H1 (cell line): ENCODE measurements around the gene VPS37D. TPM values are rescaled to one million over a fixed set of nuclear protein-coding genes. Genes with fewer than 3 reads are reported as not detected.

Experiments used
- CTCF ChIA-PET: fragments of 300-600 bp; sonication (Branson Sonifier 250); formaldehyde crosslinking; loops from one replicate; lab custom pipeline; 2021; ENCODE audit not compliant: partially characterized antibody; lab: Charles Lee
- POLR2A ChIA-PET: fragments of 300-600 bp; sonication (Branson Sonifier 250); formaldehyde crosslinking; loops from one replicate; lab custom pipeline; 2021; ENCODE audit warnings: inconsistent platforms; ENCODE audit not compliant: partially characterized antibody; lab: Charles Lee
- DNase-seq, 2 experiments: peaks; one replicate each; pipeline versions ENCODE4 v3.0.0 to v3.0.0-alpha.2; 2010 to 2022; ENCODE audit warnings: low spot score in 2 of 2, low read depth in 1 of 2, mixed read lengths in 1 of 2
- FAIRE-seq: peaks from 2 replicates; lab custom pipeline; 2011; peaks lifted over from hg19 to GRCh38; lab: Jason Lieb, UNC
- H2AFZ ChIP-seq: 2 replicates; pipeline ENCODE4 v1.8.1; 2012; ENCODE audit warnings: low read length, inconsistent platforms
- H2AK5ac ChIP-seq: 2 replicates; pipeline ENCODE4 v1.6.1; 2013; ENCODE audit warnings: low read depth, low read length
- H2BK120ac ChIP-seq: replicated peaks from 2 replicates; pipeline ENCODE3; 2013; ENCODE audit warnings: low read depth, low read length, inconsistent platforms
- H2BK12ac ChIP-seq: 2 replicates; pipeline ENCODE4 v1.6.1; 2013; ENCODE audit warnings: low read depth, low read length
- H2BK15ac ChIP-seq: 2 replicates; pipeline ENCODE4 v1.6.1; 2013; ENCODE audit warnings: low read length
- H2BK20ac ChIP-seq: 2 replicates; pipeline ENCODE4 v1.6.1; 2013; ENCODE audit warnings: low read length
- H2BK5ac ChIP-seq: 2 replicates; pipeline ENCODE4 v1.6.1; 2013; ENCODE audit warnings: low read depth, low read length
- H3K14ac ChIP-seq: 2 replicates; pipeline ENCODE4 v1.6.1; 2013; ENCODE audit warnings: inconsistent platforms; ENCODE audit not compliant: insufficient read length
- H3K18ac ChIP-seq: 2 replicates; pipeline ENCODE4 v1.6.1; 2013; ENCODE audit warnings: low read length; ENCODE audit errors: extremely low read depth
- H3K23ac ChIP-seq: 2 replicates; pipeline ENCODE4 v1.6.1; 2013; ENCODE audit warnings: inconsistent platforms; ENCODE audit not compliant: insufficient read length
- H3K23me2 ChIP-seq: 2 replicates; pipeline ENCODE4 v1.6.1; 2013; ENCODE audit warnings: low read depth, low read length
- H3K27ac ChIP-seq: 2 replicates; pipeline ENCODE4 v1.6.1; 2011; ENCODE audit warnings: low read depth, low read length, inconsistent platforms
- H3K27me3 ChIP-seq, 4 experiments: replicated peaks in 1 of 4; 1 replicate in 1 of 4; 2 replicates in 3 of 4; pipeline versions ENCODE4 v1.6.1 to v1.8.1; 2011 to 2013; ENCODE audit warnings: low read length in 3 of 4, mild to moderate bottlenecking in 3 of 4, inconsistent platforms in 2 of 4, mixed read lengths in 2 of 4, moderate library complexity in 1 of 4; ENCODE audit not compliant: control insufficient read depth in 3 of 4, insufficient read depth in 3 of 4; ENCODE audit errors: extremely low read depth in 1 of 4
- H3K36me3 ChIP-seq, 4 experiments: 2 replicates each; pipeline versions ENCODE4 v1.6.1 to v1.8.1; 2011 to 2013; ENCODE audit warnings: mild to moderate bottlenecking in 4 of 4, low read length in 3 of 4, moderate library complexity in 2 of 4, control low read depth in 1 of 4, inconsistent platforms in 1 of 4; ENCODE audit not compliant: insufficient read depth in 4 of 4, control insufficient read depth in 2 of 4
- H3K4ac ChIP-seq: replicated peaks from 2 replicates; pipeline ENCODE3; 2013; ENCODE audit warnings: low read length, low read depth, mixed read lengths, inconsistent platforms; ENCODE audit not compliant: insufficient read length
- H3K4me1 ChIP-seq, 4 experiments: replicated peaks in 1 of 4; 1 replicate in 1 of 4; 2 replicates in 3 of 4; pipeline versions ENCODE4 v1.6.1 to v1.8.1; 2011 to 2013; ENCODE audit warnings: low read length in 3 of 4, inconsistent platforms in 2 of 4, mixed read lengths in 1 of 4; ENCODE audit not compliant: insufficient read depth in 4 of 4, control insufficient read depth in 3 of 4
- H3K4me2 ChIP-seq, 2 experiments: 2 replicates each; pipeline versions ENCODE4 v1.6.1 to v1.8.1; 2011 to 2013; ENCODE audit warnings: low read depth in 2 of 2, low read length in 2 of 2, control low read depth in 1 of 2, inconsistent platforms in 1 of 2, mild to moderate bottlenecking in 1 of 2; ENCODE audit not compliant: insufficient read depth in 1 of 2
- H3K4me3 ChIP-seq, 4 experiments: fragments of 200-600, 300-600 bp in 1 of 4; sonication (generic), shearing (Covaris generic), sonication (Bioruptor Twin) in 1 of 4; 2 replicates each; pipeline versions ENCODE4 v1.5.1 to v1.8.1; 2011 to 2016; ENCODE audit warnings: low read length in 4 of 4, low read depth in 3 of 4, control low read depth in 2 of 4, inconsistent platforms in 2 of 4, mild to moderate bottlenecking in 2 of 4, mixed read lengths in 1 of 4, moderate library complexity in 1 of 4; ENCODE audit not compliant: insufficient read depth in 2 of 4; ENCODE audit errors: extremely low read depth in 1 of 4
- H3K56ac ChIP-seq: replicated peaks from 2 replicates; pipeline ENCODE3; 2013; ENCODE audit warnings: low read depth, mild to moderate bottlenecking, mixed read lengths, low read length, inconsistent platforms; ENCODE audit not compliant: insufficient read length
- H3K79me1 ChIP-seq: 2 replicates; pipeline ENCODE4 v1.6.1; 2013; ENCODE audit warnings: low read depth, low read length, control low read depth
- H3K79me2 ChIP-seq, 2 experiments: 2 replicates each; pipeline versions ENCODE4 v1.6.1 to v1.8.1; 2012 to 2013; ENCODE audit warnings: low read length in 2 of 2, mild to moderate bottlenecking in 2 of 2, inconsistent platforms in 1 of 2; ENCODE audit not compliant: insufficient read depth in 2 of 2, control insufficient read depth in 1 of 2
- H3K9ac ChIP-seq, 4 experiments: replicated peaks in 1 of 4; 1 replicate in 1 of 4; 2 replicates in 3 of 4; pipeline versions ENCODE4 v1.6.1 to v1.8.1; 2011 to 2013; ENCODE audit warnings: low read depth in 3 of 4, low read length in 3 of 4, control low read depth in 2 of 4, mild to moderate bottlenecking in 2 of 4, moderate library complexity in 2 of 4, inconsistent platforms in 1 of 4; ENCODE audit errors: extremely low read depth in 1 of 4
- H3K9me3 ChIP-seq, 2 experiments: 2 replicates each; pipeline versions ENCODE4 v1.6.1 to v1.8.1; 2012 to 2013; ENCODE audit warnings: mild to moderate bottlenecking in 2 of 2, moderate library complexity in 2 of 2, control low read depth in 1 of 2, inconsistent platforms in 1 of 2, low read depth in 1 of 2, low read length in 1 of 2, mixed read lengths in 1 of 2; ENCODE audit not compliant: insufficient read depth in 2 of 2
- H4K20me1 ChIP-seq, 2 experiments: replicated peaks in 1 of 2; 2 replicates each; pipeline versions ENCODE3 to v1.8.1; 2011 to 2013; ENCODE audit warnings: inconsistent platforms in 2 of 2, low read length in 2 of 2, mild to moderate bottlenecking in 1 of 2; ENCODE audit not compliant: insufficient read depth in 2 of 2, control insufficient read depth in 1 of 2
- H4K5ac ChIP-seq: 2 replicates; pipeline ENCODE4 v1.6.1; 2013; ENCODE audit warnings: low read length, low read depth, mixed read lengths, inconsistent platforms; ENCODE audit not compliant: insufficient read length
- H4K8ac ChIP-seq: 2 replicates; pipeline ENCODE4 v1.8.0; 2013; ENCODE audit warnings: mild to moderate bottlenecking, moderate library complexity, low read length, inconsistent platforms; ENCODE audit not compliant: insufficient read depth; ENCODE audit errors: extremely low read depth
- H4K91ac ChIP-seq: replicated peaks from 2 replicates; pipeline ENCODE3; 2013; ENCODE audit warnings: low read length, mixed read lengths, inconsistent platforms; ENCODE audit not compliant: insufficient read length
- CBX8 ChIP-seq: fragments of 300-800, 300-1000 bp; sonication (generic); IDR thresholded peaks from 2 replicates; pipeline ENCODE4 v1.7.1; 2016; ENCODE audit warnings: low read depth, low read length, borderline replicate concordance
- EGR1 ChIP-seq: IDR thresholded peaks from 2 replicates; pipeline ENCODE4 v1.6.1; 2011; ENCODE audit warnings: low read depth, low read length, borderline replicate concordance
- EZH2 ChIP-seq: fragments of 200-600 bp; sonication (generic); IDR thresholded peaks from 2 replicates; pipeline ENCODE4 v1.7.1; 2012; ENCODE audit warnings: low read depth, mild to moderate bottlenecking, moderate library complexity, low read length, inconsistent platforms; ENCODE audit not compliant: severe bottlenecking
- JUN ChIP-seq: IDR thresholded peaks from 2 replicates; pipeline ENCODE4 v1.6.1; 2011; ENCODE audit warnings: low read depth, mild to moderate bottlenecking, improper control_type of control experiment, low read length
- JUND ChIP-seq: IDR thresholded peaks from 2 replicates; pipeline ENCODE4 v1.6.1; 2011; ENCODE audit warnings: mild to moderate bottlenecking, improper control_type of control experiment, low read length
- NRF1 ChIP-seq: IDR thresholded peaks from 2 replicates; pipeline ENCODE4 v1.6.1; 2011; ENCODE audit warnings: mild to moderate bottlenecking, low read depth, low read length, improper control_type of control experiment
- POU5F1 ChIP-seq: IDR thresholded peaks from 2 replicates; pipeline ENCODE4 v1.6.1; 2011; ENCODE audit warnings: low read depth, mild to moderate bottlenecking, low read length, moderate library complexity
- RAD21 ChIP-seq, 2 experiments: IDR thresholded peaks in 1 of 2; conservative IDR thresholded peaks in 1 of 2; 2 replicates each; pipeline ENCODE4 v1.6.1; 2011; ENCODE audit warnings: low read depth in 2 of 2, low read length in 2 of 2, improper control_type of control experiment in 1 of 2, inconsistent platforms in 1 of 2, mild to moderate bottlenecking in 1 of 2, moderate library complexity in 1 of 2
- SIN3A ChIP-seq, 2 experiments: IDR thresholded peaks in 1 of 2; conservative IDR thresholded peaks in 1 of 2; 2 replicates each; pipeline ENCODE4 v1.6.1; 2011 to 2012; ENCODE audit warnings: low read length in 2 of 2, improper control_type of control experiment in 1 of 2, low read depth in 1 of 2, mild to moderate bottlenecking in 1 of 2
- TBP ChIP-seq: IDR thresholded peaks from 2 replicates; pipeline ENCODE4 v1.6.1; 2011; ENCODE audit warnings: low read depth, low read length, improper control_type of control experiment
- TCF12 ChIP-seq: IDR thresholded peaks from 2 replicates; pipeline ENCODE4 v1.6.1; 2011; ENCODE audit warnings: low read depth, mild to moderate bottlenecking, low read length
- USF2 ChIP-seq: IDR thresholded peaks from 2 replicates; pipeline ENCODE4 v1.6.1; 2011; ENCODE audit warnings: low read length, improper control_type of control experiment
- WGBS, 2 experiments: shearing (Covaris generic) in 1 of 2; methylation state at CpG; one replicate each; pipeline versions ENCODE4 v1.1.6 to v1.1.7; 2013 to 2015; ENCODE audit warnings: low lambda C conversion rate in 2 of 2, mixed read lengths in 2 of 2, inconsistent platforms in 1 of 2, low coverage in 1 of 2, missing lambda C conversion rate in 1 of 2; ENCODE audit not compliant: insufficient replicate concordance in 2 of 2, insufficient coverage in 1 of 2, insufficient read length in 1 of 2; ENCODE audit errors: extremely low coverage in 1 of 2, missing lambda C conversion rate in 1 of 2; 5-methylcytosine and 5-hydroxymethylcytosine counted together
- polyA plus RNA-seq, 7 experiments: library from polyadenylated mRNA; depleted of rRNA in 3 of 7; stranded (reverse) in 5 of 7; unstranded in 2 of 7; fragments of >200 nt in 5 of 7; fragments of 200-250 nt in 2 of 7; gene quantifications; 1 replicate in 5 of 7; 2 replicates in 1 of 7; 4 replicates in 1 of 7; pipeline versions ENCODE4 v1.2.1 to v1.2.3, GENCODE V29; 2011 to 2013; ENCODE audit warnings: missing spikeins in 2 of 7, mixed read lengths in 2 of 7
- total RNA-seq: library from RNA; stranded (reverse); fragmentation: NEBNext Ultra II Directional; extraction: Animal tissue kit (Norgen Biotek cat#: 25700); gene quantifications from 2 replicates; pipeline ENCODE4 v1.2.1, GENCODE V29; 2021

VPS37D gene
- total and polyA plus RNA-seq, 2 of the 8 experiments (the other 6 are each of a cell fraction or from before 2014, with no cell fraction given) = 3.4 to 5.0 TPM

- Histone ChIP-seq H3K4me3 (no peak overlapping the region), H3K4me1 (peaks cover 0 to 19% (median 15%) of the 10 kb centered on the region in 4 experiments; a peak in 6 of 7 replicates), H3K4ac (no peak overlapping the region), H2BK12ac (0 out of 2 replicates have a peak overlapping the region, but pooled peaks have one; percentile 1), H2AK5ac (no peak overlapping the region), H3K56ac (no peak overlapping the region), H2BK5ac (no peak overlapping the region), H3K79me1 (no peaks in the 10 kb centered on the region), H3K79me2 (no peaks in the 10 kb centered on the region), H4K20me1 (peaks cover 6 to 19% of the 10 kb centered on the region in 2 experiments), H3K9me3 (no peaks in the 10 kb centered on the region), H3K27ac (no peak overlapping the region), H4K5ac (no peak overlapping the region), H2AFZ (no peak overlapping the region), H2BK15ac (no peak overlapping the region), H3K9ac (no peak overlapping the region), H2BK20ac (no peak overlapping the region), H2BK120ac (no peak overlapping the region), H3K14ac (no peak overlapping the region), H3K18ac (no peak overlapping the region; the same call in 1 of the 2 replicates), H3K36me3 (peaks cover 0 to 15% (median 6%) of the 10 kb centered on the region in 4 experiments; a peak in 5 of 8 replicates), H4K91ac (no peak overlapping the region), H3K4me2 (no peak overlapping the region), H3K23me2 (peaks cover 2% of the 10 kb centered on the region; the same call in 1 of the 2 replicates), H4K8ac (no peak overlapping the region), H3K23ac (no peak overlapping the region), H3K27me3 (no peaks in the 10 kb centered on the region; a peak in 1 of 7 replicates)
- ChIA-PET POLR2A (interaction anchor here (0.9 to 4.9 kb wide), 7 partner anchors 11 to 95 kb away, joined by 3 to 37 read pairs (median 4); no protein-coding TSS in a partner anchor), CTCF (interaction anchor here (0.5 to 9.7 kb wide), 20 partner anchors 9 to 95 kb away, joined by 3 to 130 read pairs (median 4); partner anchors contain the start of gene STX1A)
- DNase-seq (no peak), FAIRE-seq (no peak)
- WGBS, 2 experiments = 92% methylated on average over 8 of the region's 8 CpGs; no CpG with 5 or more reads in 1 of the 2 experiments
- no peak for TF ChIP-seq SIN3A (conservative IDR thresholded peaks at IDR 0.05 in 1 of 2, IDR thresholded peaks at IDR 0.05 in 1 of 2; ENCODE audit: low read depth in 1 of 2, low read length in 2 of 2)
- TF ChIP-seq NRF1 = no peak
- no peak for TF ChIP-seq EZH2
- TF ChIP-seq JUN = no peak
- TF ChIP-seq JUND = no peak
- no peak for TF ChIP-seq TBP
- no peak for TF ChIP-seq TCF12
- TF ChIP-seq EGR1 = no peak
- TF ChIP-seq POU5F1 = no peak
- no peak for TF ChIP-seq CBX8
- TF ChIP-seq USF2 = no peak
- no peak for TF ChIP-seq RAD21 (IDR thresholded peaks at IDR 0.05 in 1 of 2, conservative IDR thresholded peaks at IDR 0.05 in 1 of 2; ENCODE audit: low read depth in 2 of 2, low read length in 2 of 2)
Observed at GRCh38 chr7:73702226-73702625, 34.6 kb downstream of the VPS37D start.
